HG03439 (cell line): ENCODE data around the gene IQGAP3.

Experiments
- ATAC-seq: cut with Tn5 transposase; IDR thresholded peaks from one replicate; pipeline ENCODE4 v1.9.1; 2021; ENCODE audit warnings: mild to moderate bottlenecking, moderate library complexity; ENCODE audit not compliant: unreplicated experiment

Gene IQGAP3

GRCh38 chr1:156486421-156487344 lies 85.7 kb downstream of the IQGAP3 start:
- no peak for ATAC-seq

GRCh38 chr1:156485984-156486383 lies 86.4 kb downstream of the IQGAP3 start:
- no peak for ATAC-seq

- no peak for ATAC-seq
These were observed 87.8 kb downstream of the IQGAP3 start for GRCh38 chr1:156484480-156485058.

- ATAC-seq: no peak
These were observed 89.0 kb downstream of the IQGAP3 start for GRCh38 chr1:156483397-156483796.

GRCh38 chr1:156482276-156482675 lies 90.1 kb downstream of the IQGAP3 start:
- ATAC-seq: no peak

- ATAC-seq: no peak
These were observed 90.8 kb downstream of the IQGAP3 start for GRCh38 chr1:156481527-156481926.

GRCh38 chr1:156480411-156481192 lies 91.8 kb downstream of the IQGAP3 start:
- no peak for ATAC-seq

GRCh38 chr1:156480016-156480370 lies 92.4 kb downstream of the IQGAP3 start:
- no peak for ATAC-seq

GRCh38 chr1:156479093-156480015 lies 93.0 kb downstream of the IQGAP3 start:
- ATAC-seq: no peak

- no peak for ATAC-seq
These were observed 94.1 kb downstream of the IQGAP3 start for GRCh38 chr1:156478250-156478627.

GRCh38 chr1:156477526-156478249 lies 94.7 kb downstream of the IQGAP3 start:
- no peak for ATAC-seq

GRCh38 chr1:156476501-156477298 lies 95.7 kb downstream of the IQGAP3 start:
- no peak for ATAC-seq

GRCh38 chr1:156475568-156476500 lies 96.5 kb downstream of the IQGAP3 start:
- no peak for ATAC-seq
